GM12873 (cell line): ENCODE measurements around the gene RPS16.

Source experiments
- CTCF ChIP-seq: IDR thresholded peaks from 2 replicates; pipeline ENCODE4 v1.5.1; 2012; ENCODE audit warnings: low read depth, mild to moderate bottlenecking, moderate library complexity, low read length, control low read depth; ENCODE audit not compliant: insufficient read depth; ENCODE audit errors: missing control alignments

The RPS16 gene

GRCh38 chr19:39401549-39402345 lies 34.0 kb downstream of the RPS16 start:
- no peak for TF ChIP-seq CTCF

GRCh38 chr19:39401070-39401548 lies 34.6 kb downstream of the RPS16 start:
- no peak for TF ChIP-seq CTCF

GRCh38 chr19:39400061-39400460 lies 35.7 kb downstream of the RPS16 start:
- TF ChIP-seq CTCF = no peak

- TF ChIP-seq CTCF = no peak
These were observed 36.1 kb downstream of the RPS16 start for GRCh38 chr19:39399668-39400050.

GRCh38 chr19:39398297-39398864 lies 37.4 kb downstream of the RPS16 start:
- TF ChIP-seq CTCF = no peak

- TF ChIP-seq CTCF = peak; percentile 99
These were observed 38.1 kb downstream of the RPS16 start for GRCh38 chr19:39397360-39398296.
